Esophagus muscularis mucosa (tissue), 4 donors: ENCODE data around the gene IGFBP6. TPM values are rescaled to one million over a fixed set of nuclear protein-coding genes. Genes with fewer than 3 reads are reported as not detected.

Experiments used
- DNase-seq: peaks from one replicate; pipeline ENCODE4 v3.0.0-alpha.2; 2017; ENCODE audit errors: extremely low spot score
- H3K27ac ChIP-seq, 4 donors: fragments of 200-600 bp; sonication (generic); replicated peaks in 1 of 4; 1 replicate in 3 of 4; 2 replicates in 1 of 4; pipeline ENCODE4 v1.5.1; 2016 to 2019; ENCODE audit warnings: mild to moderate bottlenecking in 1 of 4
- H3K27me3 ChIP-seq, 4 donors: fragments of 200-600 bp; sonication (generic); one replicate each; pipeline versions ENCODE4 v1.5.1 to v1.6.0; 2016 to 2019
- H3K36me3 ChIP-seq, 4 donors: fragments of 200-600 bp; sonication (generic); one replicate each; pipeline ENCODE4 v1.5.1; 2016 to 2019
- H3K4me1 ChIP-seq, 4 donors: fragments of 200-600 bp; sonication (generic); one replicate each; pipeline ENCODE4 v1.5.1; 2016 to 2019
- H3K4me3 ChIP-seq, 4 donors: fragments of 200-600 bp; sonication (generic); 1 replicate in 2 of 4; 2 replicates in 2 of 4; pipeline ENCODE4 v1.5.1; 2016 to 2019; ENCODE audit warnings: mild to moderate bottlenecking in 4 of 4, moderate library complexity in 1 of 4
- H3K9me3 ChIP-seq, 4 donors: fragments of 200-600 bp; sonication (generic); 1 replicate in 3 of 4; 2 replicates in 1 of 4; pipeline ENCODE4 v1.5.1; 2016 to 2019
- EP300 ChIP-seq: sonication (generic); formaldehyde crosslinking; IDR thresholded peaks from one replicate; pipeline ENCODE4 v1.6.1; 2017; ENCODE audit warnings: antibody characterized with exemption
- POLR2A ChIP-seq: fragments of 450-650 bp; IDR thresholded peaks from one replicate; pipeline ENCODE4 v1.6.1; 2017; ENCODE audit warnings: antibody characterized with exemption, moderate library complexity, mild to moderate bottlenecking, low read depth
- POLR2AphosphoS5 ChIP-seq, 2 donors: sonication (generic); formaldehyde crosslinking; IDR thresholded peaks; one replicate each; pipeline ENCODE4 v1.6.1; 2017; ENCODE audit warnings: antibody characterized with exemption in 2 of 2
- WGBS: methylation state at CpG from one replicate; pipeline ENCODE4 v1.1.5; 2018; 5-methylcytosine and 5-hydroxymethylcytosine counted together
- intact Hi-C: fragments of 100-400 bp; cut with DNase I; formaldehyde crosslinking; loops from one replicate; pipeline ENCODE4 v1.15.1; 2023
- total RNA-seq, 4 donors: library from RNA; depleted of rRNA; stranded (reverse); fragments of >200 nt; gene quantifications; one replicate each; pipeline versions ENCODE4 v1.1.0 to v1.2.1, GENCODE V29; 2016
- TF ChIP-seq, protein P1 (sequence below), 3 experiments: fragments of 200-600 bp in 2 of 3; fragments of 450-650 bp in 1 of 3; sonication (generic) in 2 of 3; IDR thresholded peaks; one replicate each; pipeline ENCODE4 v1.5.1; 2017 to 2019; ENCODE audit warnings: antibody characterized with exemption in 3 of 3, mild to moderate bottlenecking in 2 of 3, moderate library complexity in 1 of 3

IGFBP6 gene
- total RNA-seq, 4 donors from 2014 or later, result 626 to 1,141 (median 795) TPM

DNA sequence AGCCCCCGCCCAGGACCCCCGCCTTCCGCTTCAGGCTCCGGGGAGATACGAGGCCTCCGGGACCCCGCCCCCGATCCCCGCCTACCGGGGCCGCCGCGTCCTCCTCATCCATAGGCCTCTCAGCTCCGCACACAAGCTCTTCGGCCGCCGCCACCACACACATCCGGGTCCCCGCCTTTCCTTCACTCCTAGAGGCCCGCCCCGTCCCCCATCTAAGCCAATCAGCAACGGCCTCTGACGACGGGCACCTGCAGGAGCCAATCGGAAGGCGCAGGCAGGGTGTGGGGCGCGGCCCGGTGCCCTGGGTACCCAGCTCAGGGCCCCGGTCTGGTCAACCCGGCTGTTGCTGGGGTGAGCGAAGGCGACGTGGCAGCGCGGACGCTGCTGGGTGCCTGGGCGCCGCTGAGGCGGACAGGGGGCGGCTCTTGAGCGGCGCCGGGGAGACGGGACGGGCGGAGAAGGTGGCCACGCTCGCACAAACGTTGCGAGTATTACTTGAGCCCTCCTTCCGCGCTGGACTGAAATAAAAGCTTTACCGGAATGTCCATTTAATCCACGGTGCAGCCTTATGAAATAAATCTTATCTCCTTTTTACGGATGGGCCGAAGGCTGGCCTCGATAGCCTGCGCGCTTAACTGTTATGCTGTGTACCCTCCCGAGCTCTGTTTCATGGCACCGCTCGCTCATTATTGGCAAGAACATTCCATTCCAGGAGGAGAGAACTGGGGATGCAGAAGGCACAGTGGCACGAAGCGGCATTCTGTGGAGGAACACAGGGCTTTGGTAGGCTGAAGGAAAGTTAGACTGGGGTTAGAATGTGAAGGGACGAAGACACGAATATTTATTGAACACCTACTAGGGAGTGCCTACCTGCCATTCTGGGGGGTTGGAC is 18.0 kb upstream of the IGFBP6 start, which contains the start of gene SPRYD3:
Gene SPRYD3, minus strand, starts transcription at position 165 of the 892 bp plus-strand sequence. Its CDS starts 57 bp downstream, at position 108.
- H3K27ac ChIP-seq, result peak within 1 kb of the TSS; percentile 91 to 96 (median 94)
- peaks cover 20 to 35% (median 26%) of the 10 kb centered on the region in 4 donors for H3K36me3 ChIP-seq
- intact Hi-C loops, result loop anchor here (10.0 kb wide), 1 partner anchor 75 kb away; no protein-coding TSS in a partner anchor
- no peaks in the 10 kb centered on the region for H3K27me3 ChIP-seq
- 2% methylated on average over 34 of the region's 67 CpGs for WGBS
- peaks cover 23 to 61% (median 59%) of the 10 kb centered on the region in 4 donors for H3K4me1 ChIP-seq
- peak; percentile 100 for DNase-seq
- H3K4me3 ChIP-seq, result peak within 1 kb of the TSS; percentile 66 to 78 (median 72)
- TF ChIP-seq POLR2A, result peak; percentile 72
- no peak for TF ChIP-seq EP300
- peak; percentile 86 to 97 for TF ChIP-seq POLR2AphosphoS5 (IDR thresholded peaks at IDR 0.05)
- no peaks in the 10 kb centered on the region for H3K9me3 ChIP-seq

DNA sequence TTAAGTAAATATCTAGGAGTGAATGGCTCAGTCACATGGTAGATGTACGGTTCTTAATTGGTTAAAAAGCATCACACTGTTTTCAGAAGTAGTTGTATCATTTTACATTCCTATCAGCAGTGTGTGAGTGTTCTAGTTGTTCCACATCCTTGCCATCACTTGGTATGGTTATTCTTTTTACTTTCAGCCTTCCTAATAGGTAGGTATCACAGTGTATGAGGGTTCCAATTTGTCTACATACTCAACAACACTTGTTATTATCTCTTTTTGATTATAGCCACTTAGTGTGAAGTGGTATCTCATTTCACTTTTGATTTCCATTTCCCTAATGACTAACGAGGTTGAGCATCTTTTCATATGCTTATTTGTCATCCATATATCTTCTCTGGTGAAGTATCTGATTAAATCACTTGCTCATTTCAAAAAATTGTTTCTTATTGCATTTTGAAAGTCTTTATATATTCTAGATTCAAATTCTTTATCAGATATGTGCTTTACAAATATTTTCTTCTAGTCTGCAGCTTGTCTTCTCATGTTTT is 14.8 kb upstream of the IGFBP6 start:
- no peak for DNase-seq
- Histone ChIP-seq H3K9me3 (no peaks in the 10 kb centered on the region), H3K4me1 (peaks cover 16 to 28% (median 26%) of the 10 kb centered on the region in 4 donors), H3K27ac (no peak overlapping the region), H3K27me3 (no peaks in the 10 kb centered on the region), H3K4me3 (no peak overlapping the region), H3K36me3 (peaks cover 0 to 3% (median 0%) of the 10 kb centered on the region in 4 donors)
- no peak for TF ChIP-seq POLR2A
- TF ChIP-seq EP300, result no peak
- TF ChIP-seq, protein P1, sequence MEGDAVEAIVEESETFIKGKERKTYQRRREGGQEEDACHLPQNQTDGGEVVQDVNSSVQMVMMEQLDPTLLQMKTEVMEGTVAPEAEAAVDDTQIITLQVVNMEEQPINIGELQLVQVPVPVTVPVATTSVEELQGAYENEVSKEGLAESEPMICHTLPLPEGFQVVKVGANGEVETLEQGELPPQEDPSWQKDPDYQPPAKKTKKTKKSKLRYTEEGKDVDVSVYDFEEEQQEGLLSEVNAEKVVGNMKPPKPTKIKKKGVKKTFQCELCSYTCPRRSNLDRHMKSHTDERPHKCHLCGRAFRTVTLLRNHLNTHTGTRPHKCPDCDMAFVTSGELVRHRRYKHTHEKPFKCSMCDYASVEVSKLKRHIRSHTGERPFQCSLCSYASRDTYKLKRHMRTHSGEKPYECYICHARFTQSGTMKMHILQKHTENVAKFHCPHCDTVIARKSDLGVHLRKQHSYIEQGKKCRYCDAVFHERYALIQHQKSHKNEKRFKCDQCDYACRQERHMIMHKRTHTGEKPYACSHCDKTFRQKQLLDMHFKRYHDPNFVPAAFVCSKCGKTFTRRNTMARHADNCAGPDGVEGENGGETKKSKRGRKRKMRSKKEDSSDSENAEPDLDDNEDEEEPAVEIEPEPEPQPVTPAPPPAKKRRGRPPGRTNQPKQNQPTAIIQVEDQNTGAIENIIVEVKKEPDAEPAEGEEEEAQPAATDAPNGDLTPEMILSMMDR (IDR thresholded peaks at IDR 0.05), result no peak
- TF ChIP-seq POLR2AphosphoS5 (IDR thresholded peaks at IDR 0.05), result no peak
- WGBS, result 76% methylated on average over 2 of the region's 2 CpGs
- intact Hi-C loops, result no loop called here

DNA sequence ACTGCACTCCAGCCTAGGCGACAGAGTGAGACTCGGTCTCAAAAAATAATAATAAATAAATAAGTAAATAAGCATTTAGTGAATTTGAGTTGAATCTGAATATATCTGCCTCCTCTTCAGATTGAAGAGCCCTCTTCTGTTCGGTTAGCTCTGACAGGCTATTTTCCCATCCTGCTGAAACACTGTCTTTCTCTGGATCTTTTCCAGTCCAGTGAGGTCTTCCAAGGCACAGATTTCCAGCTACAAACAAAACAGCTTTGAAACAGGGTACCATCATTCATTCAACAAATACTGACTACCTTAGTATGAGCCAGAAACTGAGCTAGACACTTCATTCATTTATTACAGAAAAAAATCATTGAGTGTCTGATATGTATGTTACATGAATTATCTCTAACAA is 11.1 kb upstream of the IGFBP6 start:
- no peaks in the 10 kb centered on the region for H3K36me3 ChIP-seq
- intact Hi-C loops, result no loop called here
- H3K27ac ChIP-seq, result no peak overlapping the region
- no peaks in the 10 kb centered on the region for H3K4me1 ChIP-seq
- H3K4me3 ChIP-seq, result no peak overlapping the region
- 81% methylated on average over 3 of the region's 3 CpGs for WGBS
- TF ChIP-seq, protein P1 (IDR thresholded peaks at IDR 0.05), result no peak
- TF ChIP-seq POLR2A (no peak), POLR2AphosphoS5 (IDR thresholded peaks at IDR 0.05) (no peak), EP300 (no peak)
- no peaks in the 10 kb centered on the region for H3K27me3 ChIP-seq
- H3K9me3 ChIP-seq, result no peaks in the 10 kb centered on the region
- DNase-seq, result no peak

DNA sequence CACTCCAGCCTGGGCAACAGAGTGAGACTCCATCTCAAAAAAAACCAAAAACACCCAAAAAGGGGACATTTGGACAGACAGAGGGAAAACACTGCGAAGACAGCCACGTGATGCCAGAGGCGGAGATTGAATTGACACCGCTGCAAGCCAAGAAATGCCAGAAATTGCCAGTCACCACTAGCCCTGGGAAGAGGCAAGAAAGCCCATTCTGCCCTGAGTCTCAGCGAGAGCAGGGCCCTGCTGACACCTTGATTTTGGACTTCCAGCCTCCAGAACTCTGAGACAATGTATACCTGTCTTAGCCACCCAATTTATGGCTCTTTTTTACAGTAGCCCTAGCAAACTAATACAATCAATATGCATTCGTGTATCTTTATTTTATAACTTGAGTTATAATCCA is 7.4 kb upstream of the IGFBP6 start:
- Histone ChIP-seq H3K27me3 (no peaks in the 10 kb centered on the region), H3K4me3 (no peak overlapping the region), H3K36me3 (no peaks in the 10 kb centered on the region), H3K27ac (no peak overlapping the region), H3K9me3 (no peaks in the 10 kb centered on the region), H3K4me1 (peaks cover 0 to 4% (median 0%) of the 10 kb centered on the region in 4 donors)
- no peak for TF ChIP-seq POLR2AphosphoS5 (IDR thresholded peaks at IDR 0.05)
- TF ChIP-seq EP300, result no peak
- no peak for TF ChIP-seq POLR2A
- TF ChIP-seq, protein P1 (IDR thresholded peaks at IDR 0.05), result no peak
- over 99% methylated on average over 6 of the region's 6 CpGs for WGBS
- intact Hi-C loops, result no loop called here
- DNase-seq, result no peak

DNA sequence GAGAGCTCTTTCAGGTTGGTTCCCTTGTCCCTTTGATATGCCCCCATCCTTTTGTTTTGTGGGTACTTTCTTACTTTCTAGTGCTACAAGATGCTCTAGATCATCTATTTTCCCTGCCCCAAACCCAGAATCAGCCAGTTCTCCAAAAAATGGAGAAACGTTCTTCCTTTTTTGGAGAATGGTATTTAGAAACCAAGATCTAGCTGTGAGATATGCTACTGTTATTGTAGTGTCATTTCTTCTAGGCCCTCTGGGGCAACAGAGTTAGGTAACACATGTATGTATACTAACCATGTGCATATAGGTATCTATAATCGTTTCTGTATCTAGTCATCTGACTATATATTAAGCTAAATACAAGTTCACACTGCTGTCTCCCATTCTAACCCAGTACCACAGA is 6.9 kb upstream of the IGFBP6 start:
- no peaks in the 10 kb centered on the region for H3K9me3 ChIP-seq
- no peaks in the 10 kb centered on the region for H3K36me3 ChIP-seq
- intact Hi-C loops, result no loop called here
- DNase-seq, result no peak
- H3K27ac ChIP-seq, result no peak overlapping the region
- peaks cover 0 to 4% (median under 1%) of the 10 kb centered on the region in 4 donors for H3K4me1 ChIP-seq
- WGBS, result 72% methylated on average over 2 of the region's 2 CpGs
- H3K4me3 ChIP-seq, result no peak overlapping the region
- H3K27me3 ChIP-seq, result no peaks in the 10 kb centered on the region
- TF ChIP-seq EP300 (no peak), POLR2AphosphoS5 (IDR thresholded peaks at IDR 0.05) (no peak), POLR2A (no peak)
- TF ChIP-seq, protein P1 (IDR thresholded peaks at IDR 0.05), result no peak
